HEK293 (cell line): ENCODE measurements around the gene LILRB1.

Experiments used
- CTCF ChIA-PET: fragments of 350-600 bp; formaldehyde crosslinking; extraction: SDS; loops from one replicate; lab custom pipeline; 2021; ENCODE audit warnings: antibody characterized with exemption; lab: Yijun Ruan, JAX
- POLR2A ChIA-PET: fragments of 300-600 bp; formaldehyde crosslinking; extraction: SDS; loops from one replicate; lab custom pipeline; 2020; ENCODE audit warnings: antibody characterized with exemption, inconsistent platforms; lab: Yijun Ruan, JAX
- H3K27ac ChIP-seq: fragments of 200-500 bp; sonication (Bioruptor generic); 2 replicates; pipeline ENCODE4 v1.5.1; 2014; ENCODE audit warnings: low read depth, low read length, control low read depth, inconsistent platforms; ENCODE audit errors: extremely low read depth
- H3K36me3 ChIP-seq, 2 experiments: fragments of 200-500 bp in 1 of 2; sonication (Bioruptor generic) in 1 of 2; 1 replicate in 1 of 2; 2 replicates in 1 of 2; pipeline ENCODE4 v1.5.1; 2014 to 2017; ENCODE audit warnings: inconsistent platforms in 2 of 2, low read length in 2 of 2; ENCODE audit not compliant: control insufficient read depth in 2 of 2, insufficient read depth in 1 of 2
- H3K4me1 ChIP-seq: fragments of 200-500 bp; sonication (Bioruptor generic); 2 replicates; pipeline ENCODE4 v1.5.1; 2014; ENCODE audit warnings: mild to moderate bottlenecking, low read length, inconsistent platforms; ENCODE audit not compliant: control insufficient read depth, insufficient read depth
- H3K4me3 ChIP-seq: 2 replicates; pipeline ENCODE4 v1.5.1; 2011; ENCODE audit warnings: low read depth, mild to moderate bottlenecking, control low read depth, low read length, moderate library complexity
- H3K9me3 ChIP-seq: fragments of 200-500 bp; sonication (Bioruptor generic); 2 replicates; pipeline ENCODE4 v1.5.1; 2014; ENCODE audit warnings: low read depth, low read length, inconsistent platforms; ENCODE audit not compliant: control insufficient read depth, insufficient read depth
- ATF2 ChIP-seq: fragments of 450-650 bp; formaldehyde crosslinking; IDR thresholded peaks from 2 replicates; pipeline ENCODE4 v1.5.1; 2016; ENCODE audit warnings: missing biosample characterization, missing genetic modification characterization, low read depth
- EGR2 ChIP-seq: fragments of 450-650 bp; formaldehyde crosslinking; IDR thresholded peaks from 2 replicates; pipeline ENCODE4 v1.5.1; 2016; ENCODE audit warnings: low read depth, missing biosample characterization, missing genetic modification characterization
- HOXC10 ChIP-seq: sonication (generic); formaldehyde crosslinking; IDR thresholded peaks from 2 replicates; pipeline ENCODE4 v1.8.1; 2023; ENCODE audit warnings: mild to moderate bottlenecking, missing genetic modification reagents
- KLF16 ChIP-seq: fragments of 450-650 bp; formaldehyde crosslinking; IDR thresholded peaks from 2 replicates; pipeline ENCODE4 v1.5.1; 2017; ENCODE audit warnings: missing biosample characterization, missing genetic modification characterization
- PATZ1 ChIP-seq: fragments of 450-650 bp; formaldehyde crosslinking; IDR thresholded peaks from 2 replicates; pipeline ENCODE4 v1.5.1; 2016; ENCODE audit warnings: missing biosample characterization, missing genetic modification characterization
- ZBTB49 ChIP-seq: fragments of 450-650 bp; formaldehyde crosslinking; IDR thresholded peaks from 2 replicates; pipeline ENCODE4 v1.5.1; 2016; ENCODE audit warnings: missing biosample characterization, missing genetic modification characterization, low read depth
- ZFHX2 ChIP-seq: fragments of 450-650 bp; formaldehyde crosslinking; conservative IDR thresholded peaks from 2 replicates; pipeline ENCODE4 v1.5.1; 2016; ENCODE audit warnings: missing biosample characterization, missing genetic modification characterization
- ZFP41 ChIP-seq: fragments of 450-650 bp; formaldehyde crosslinking; IDR thresholded peaks from 2 replicates; pipeline ENCODE4 v1.5.1; 2016; ENCODE audit warnings: missing biosample characterization, missing genetic modification characterization, borderline replicate concordance
- ZNF114 ChIP-seq: fragments of 450-650 bp; formaldehyde crosslinking; IDR thresholded peaks from 2 replicates; pipeline ENCODE4 v1.5.0; 2017; ENCODE audit warnings: missing biosample characterization, missing genetic modification characterization
- ZNF138 ChIP-seq: fragments of 450-650 bp; formaldehyde crosslinking; IDR thresholded peaks from 2 replicates; pipeline ENCODE4 v1.5.1; 2016; ENCODE audit warnings: missing biosample characterization, missing genetic modification characterization, borderline replicate concordance
- ZNF155 ChIP-seq: fragments of 450-650 bp; formaldehyde crosslinking; IDR thresholded peaks from 2 replicates; pipeline ENCODE4 v1.5.1; 2016; ENCODE audit warnings: missing biosample characterization, missing genetic modification characterization
- ZNF157 ChIP-seq: fragments of 450-650 bp; formaldehyde crosslinking; IDR thresholded peaks from 2 replicates; pipeline ENCODE4 v1.5.1; 2016; ENCODE audit warnings: missing biosample characterization, missing genetic modification characterization
- ZNF18 ChIP-seq: fragments of 450-650 bp; formaldehyde crosslinking; IDR thresholded peaks from 2 replicates; pipeline ENCODE4 v1.5.1; 2016; ENCODE audit warnings: missing biosample characterization, missing genetic modification characterization
- ZNF184 ChIP-seq: fragments of 450-650 bp; IDR thresholded peaks from 2 replicates; pipeline ENCODE4 v1.5.1; 2018; ENCODE audit warnings: missing biosample characterization, mild to moderate bottlenecking, missing genetic modification characterization
- ZNF214 ChIP-seq: fragments of 450-650 bp; formaldehyde crosslinking; IDR thresholded peaks from 2 replicates; pipeline ENCODE4 v1.5.1; 2017; ENCODE audit warnings: missing biosample characterization, mild to moderate bottlenecking, missing genetic modification characterization, borderline replicate concordance
- ZNF23 ChIP-seq: fragments of 450-650 bp; formaldehyde crosslinking; IDR thresholded peaks from 2 replicates; pipeline ENCODE4 v1.5.1; 2016; ENCODE audit warnings: missing biosample characterization, missing genetic modification characterization, borderline replicate concordance
- ZNF248 ChIP-seq: fragments of 450-650 bp; formaldehyde crosslinking; IDR thresholded peaks from 2 replicates; pipeline ENCODE4 v1.5.1; 2017; ENCODE audit warnings: missing biosample characterization, missing genetic modification characterization
- ZNF335 ChIP-seq: fragments of 450-650 bp; formaldehyde crosslinking; conservative IDR thresholded peaks from 2 replicates; pipeline ENCODE4 v1.5.1; 2016; ENCODE audit warnings: missing biosample characterization, missing genetic modification characterization
- ZNF350 ChIP-seq: fragments of 450-650 bp; formaldehyde crosslinking; IDR thresholded peaks from 2 replicates; pipeline ENCODE4 v1.5.0; 2017; ENCODE audit warnings: missing biosample characterization, mild to moderate bottlenecking, missing genetic modification characterization
- ZNF366 ChIP-seq: fragments of 450-650 bp; formaldehyde crosslinking; conservative IDR thresholded peaks from 2 replicates; pipeline ENCODE4 v1.5.1; 2016; ENCODE audit warnings: missing biosample characterization, missing genetic modification characterization
- ZNF433 ChIP-seq: fragments of 450-650 bp; formaldehyde crosslinking; IDR thresholded peaks from 2 replicates; pipeline ENCODE4 v1.5.1; 2016; ENCODE audit warnings: missing biosample characterization, missing genetic modification characterization, low read depth
- ZNF48 ChIP-seq: fragments of 450-650 bp; formaldehyde crosslinking; IDR thresholded peaks from 2 replicates; pipeline ENCODE4 v1.5.1; 2016; ENCODE audit warnings: missing biosample characterization, missing genetic modification characterization
- ZNF548 ChIP-seq: fragments of 450-650 bp; formaldehyde crosslinking; IDR thresholded peaks from 2 replicates; pipeline ENCODE4 v1.5.1; 2016; ENCODE audit warnings: missing biosample characterization, missing genetic modification characterization
- ZNF549 ChIP-seq: fragments of 450-650 bp; IDR thresholded peaks from 2 replicates; pipeline ENCODE4 v1.5.1; 2018; ENCODE audit warnings: missing biosample characterization, missing genetic modification characterization, mild to moderate bottlenecking, inconsistent platforms, moderate library complexity
- ZNF558 ChIP-seq: fragments of 450-650 bp; formaldehyde crosslinking; IDR thresholded peaks from 2 replicates; pipeline ENCODE4 v1.5.1; 2016; ENCODE audit warnings: missing biosample characterization, missing genetic modification characterization
- ZNF707 ChIP-seq: fragments of 450-650 bp; formaldehyde crosslinking; IDR thresholded peaks from 2 replicates; pipeline ENCODE4 v1.5.1; 2016; ENCODE audit warnings: missing biosample characterization, missing genetic modification characterization
- ZNF837 ChIP-seq: fragments of 450-650 bp; formaldehyde crosslinking; IDR thresholded peaks from 2 replicates; pipeline ENCODE4 v1.5.1; 2016; ENCODE audit warnings: missing biosample characterization, missing genetic modification characterization

LILRB1 gene

GRCh38 chr19:54608205-54608604, 22.1 kb upstream of the LILRB1 start:
- POLR2A ChIA-PET: no interaction called here
- no peak overlapping the region for H3K27ac ChIP-seq
- H3K36me3 ChIP-seq: no peaks in the 10 kb centered on the region
- H3K4me3 ChIP-seq: no peak overlapping the region
- no peaks in the 10 kb centered on the region for H3K4me1 ChIP-seq
- no peak for TF ChIP-seq ZNF707 (tag by site-specific recombination)
- no peak for TF ChIP-seq ZNF214 (tag by site-specific recombination)
- TF ChIP-seq ZNF549 (tag by site-specific recombination): no peak
- no peak for TF ChIP-seq ZNF350
- no peak for TF ChIP-seq ZNF48 (tag by site-specific recombination)
- TF ChIP-seq ZNF548 (tag by site-specific recombination): no peak
- TF ChIP-seq ZNF184: no peak
- TF ChIP-seq ZNF138 (tag by site-specific recombination): no peak
- no peak for TF ChIP-seq ZNF558 (tag by site-specific recombination)
- H3K9me3 ChIP-seq: no peaks in the 10 kb centered on the region; the same call in 1 of the 2 replicates
- CTCF ChIA-PET: no interaction called here

- ChIA-PET POLR2A (no interaction called here), CTCF (interaction anchor here (0.5 kb wide), 1 partner anchor 1424 kb away, joined by 5 read pairs; no protein-coding TSS in a partner anchor)
- Histone ChIP-seq H3K9me3 (no peaks in the 10 kb centered on the region; the same call in 1 of the 2 replicates), H3K27ac (no peak overlapping the region), H3K36me3 (no peaks in the 10 kb centered on the region), H3K4me1 (no peaks in the 10 kb centered on the region), H3K4me3 (no peak overlapping the region)
- no peak for TF ChIP-seq ZNF23 (tag by site-specific recombination)
- no peak for TF ChIP-seq KLF16 (tag by site-specific recombination)
- TF ChIP-seq ATF2 (tag by site-specific recombination): no peak
- no peak for TF ChIP-seq PATZ1
- no peak for TF ChIP-seq ZNF248 (tag by site-specific recombination)
These were observed 21.5 kb upstream of the LILRB1 start for GRCh38 chr19:54608792-54609191.

- no peaks in the 10 kb centered on the region for H3K36me3 ChIP-seq
- TF ChIP-seq ZNF155 (tag by site-specific recombination): no peak
- TF ChIP-seq ZNF366: no peak
- no peak for TF ChIP-seq ZBTB49 (tag by site-specific recombination)
- TF ChIP-seq ZNF18: no peak
- no peak for TF ChIP-seq ZNF433 (tag by site-specific recombination)
- no peak for TF ChIP-seq ZNF335 (tag by site-specific recombination)
- no peak for TF ChIP-seq EGR2 (tag by site-specific recombination)
- TF ChIP-seq ZFP41 (tag by site-specific recombination): no peak
- no peak for TF ChIP-seq ZFHX2 (tag by site-specific recombination)
- TF ChIP-seq HOXC10 (CRISPR knock-in tag): no peak
- no peak for TF ChIP-seq ZNF837 (tag by site-specific recombination)
- TF ChIP-seq ZNF114 (tag by site-specific recombination): no peak
- TF ChIP-seq ZNF157: no peak
These were observed 20.9 kb upstream of the LILRB1 start for GRCh38 chr19:54609356-54609791.

More at GRCh38 chr19:54609356-54609791, 20.9 kb upstream of the LILRB1 start:
- Histone ChIP-seq H3K9me3 (no peaks in the 10 kb centered on the region; the same call in 1 of the 2 replicates), H3K4me1 (no peaks in the 10 kb centered on the region), H3K27ac (no peak overlapping the region), H3K4me3 (no peak overlapping the region)
- ChIA-PET CTCF (interaction anchor here (0.5 to 0.7 kb wide), 2 partner anchors 1097 to 1423 kb away, joined by 3 to 5 read pairs; no protein-coding TSS in a partner anchor), POLR2A (no interaction called here)
